HL-60 (cell line): ENCODE results near the gene NRIP1.

Experiments
- DNase-seq, 2 experiments: peaks; one replicate each; pipeline ENCODE4 v3.0.0-alpha.2; 2010 to 2020; ENCODE audit warnings: low read depth in 1 of 2, low spot score in 1 of 2
- H3K27ac ChIP-seq: fragments of 250-450 bp; sonication (Bioruptor Pico); replicated peaks from 2 replicates; pipeline ENCODE4 v1.5.1; 2020; ENCODE audit warnings: mild to moderate bottlenecking, moderate library complexity
- H3K27me3 ChIP-seq: fragments of 250-450 bp; sonication (Bioruptor Pico); 2 replicates; pipeline ENCODE4 v1.5.1; 2021; ENCODE audit warnings: mild to moderate bottlenecking, moderate library complexity; ENCODE audit not compliant: insufficient read depth, poor library complexity, severe bottlenecking
- H3K4me3 ChIP-seq: replicated peaks from 2 replicates; pipeline ENCODE4 v1.5.1; 2011; ENCODE audit warnings: mild to moderate bottlenecking, control low read depth, low read length; ENCODE audit not compliant: insufficient read depth
- GABPA ChIP-seq: IDR thresholded peaks from 2 replicates; pipeline ENCODE4 v1.6.1; 2012; ENCODE audit warnings: low read depth
- POLR2AphosphoS5 ChIP-seq: IDR thresholded peaks from 2 replicates; pipeline ENCODE4 v1.6.1; 2012; ENCODE audit warnings: low read depth
- SPI1 ChIP-seq: IDR thresholded peaks from 2 replicates; pipeline ENCODE4 v1.6.1; 2012; ENCODE audit warnings: low read depth, mild to moderate bottlenecking, borderline replicate concordance
- TF ChIP-seq, protein P1 (sequence below): IDR thresholded peaks from one replicate; pipeline ENCODE4 v1.5.1; 2011; ENCODE audit warnings: low read length, control low read depth, inconsistent platforms; ENCODE audit not compliant: insufficient read depth
- TF ChIP-seq, protein P2 (sequence below): IDR thresholded peaks from 2 replicates; pipeline ENCODE4 v1.6.1; 2012; ENCODE audit warnings: low read depth; ENCODE audit not compliant: insufficient replicate concordance

The NRIP1 gene

DNA sequence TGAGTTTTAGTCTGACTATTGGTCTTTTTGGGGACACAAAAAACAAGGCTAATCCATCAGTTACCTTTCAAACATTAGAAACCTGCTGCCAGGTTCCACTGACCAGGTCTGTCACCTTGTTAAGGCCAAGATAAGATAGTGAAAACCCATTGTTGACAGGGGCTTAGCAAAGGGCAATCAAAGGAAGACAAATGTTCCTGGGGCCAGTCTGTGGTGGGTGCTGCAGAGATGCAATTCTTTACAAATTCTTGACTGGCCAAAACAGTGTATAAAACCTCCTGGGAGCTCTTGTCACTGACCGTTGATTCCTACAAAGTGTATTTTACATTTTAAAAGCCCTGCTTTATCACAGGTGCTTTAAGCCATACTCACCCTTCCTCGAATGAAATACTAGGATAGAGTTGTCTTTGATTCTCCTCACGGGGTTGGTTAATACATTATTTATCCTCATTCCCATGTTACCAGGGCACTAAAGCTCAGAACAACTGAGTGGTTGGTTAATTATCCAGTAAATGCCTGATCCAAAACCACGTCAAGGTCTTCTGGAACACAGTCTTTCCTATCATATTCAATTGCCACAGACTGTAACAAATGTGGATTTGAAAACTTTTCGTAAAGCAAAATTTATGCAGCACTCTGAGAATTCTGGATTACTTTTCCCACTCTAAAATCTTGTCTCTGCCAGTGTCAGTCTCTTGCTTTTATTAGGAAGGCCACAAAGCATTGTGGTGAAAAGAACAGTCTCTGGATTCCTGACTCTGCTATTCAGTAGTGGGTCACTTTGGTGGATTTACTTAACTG lies 77.2 kb downstream of the NRIP1 start:
- DNase-seq: no peak
- TF ChIP-seq GABPA (no peak), POLR2AphosphoS5 (no peak), SPI1 (no peak)
- TF ChIP-seq, protein P1, sequence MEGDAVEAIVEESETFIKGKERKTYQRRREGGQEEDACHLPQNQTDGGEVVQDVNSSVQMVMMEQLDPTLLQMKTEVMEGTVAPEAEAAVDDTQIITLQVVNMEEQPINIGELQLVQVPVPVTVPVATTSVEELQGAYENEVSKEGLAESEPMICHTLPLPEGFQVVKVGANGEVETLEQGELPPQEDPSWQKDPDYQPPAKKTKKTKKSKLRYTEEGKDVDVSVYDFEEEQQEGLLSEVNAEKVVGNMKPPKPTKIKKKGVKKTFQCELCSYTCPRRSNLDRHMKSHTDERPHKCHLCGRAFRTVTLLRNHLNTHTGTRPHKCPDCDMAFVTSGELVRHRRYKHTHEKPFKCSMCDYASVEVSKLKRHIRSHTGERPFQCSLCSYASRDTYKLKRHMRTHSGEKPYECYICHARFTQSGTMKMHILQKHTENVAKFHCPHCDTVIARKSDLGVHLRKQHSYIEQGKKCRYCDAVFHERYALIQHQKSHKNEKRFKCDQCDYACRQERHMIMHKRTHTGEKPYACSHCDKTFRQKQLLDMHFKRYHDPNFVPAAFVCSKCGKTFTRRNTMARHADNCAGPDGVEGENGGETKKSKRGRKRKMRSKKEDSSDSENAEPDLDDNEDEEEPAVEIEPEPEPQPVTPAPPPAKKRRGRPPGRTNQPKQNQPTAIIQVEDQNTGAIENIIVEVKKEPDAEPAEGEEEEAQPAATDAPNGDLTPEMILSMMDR: no peak
- TF ChIP-seq, protein P2, sequence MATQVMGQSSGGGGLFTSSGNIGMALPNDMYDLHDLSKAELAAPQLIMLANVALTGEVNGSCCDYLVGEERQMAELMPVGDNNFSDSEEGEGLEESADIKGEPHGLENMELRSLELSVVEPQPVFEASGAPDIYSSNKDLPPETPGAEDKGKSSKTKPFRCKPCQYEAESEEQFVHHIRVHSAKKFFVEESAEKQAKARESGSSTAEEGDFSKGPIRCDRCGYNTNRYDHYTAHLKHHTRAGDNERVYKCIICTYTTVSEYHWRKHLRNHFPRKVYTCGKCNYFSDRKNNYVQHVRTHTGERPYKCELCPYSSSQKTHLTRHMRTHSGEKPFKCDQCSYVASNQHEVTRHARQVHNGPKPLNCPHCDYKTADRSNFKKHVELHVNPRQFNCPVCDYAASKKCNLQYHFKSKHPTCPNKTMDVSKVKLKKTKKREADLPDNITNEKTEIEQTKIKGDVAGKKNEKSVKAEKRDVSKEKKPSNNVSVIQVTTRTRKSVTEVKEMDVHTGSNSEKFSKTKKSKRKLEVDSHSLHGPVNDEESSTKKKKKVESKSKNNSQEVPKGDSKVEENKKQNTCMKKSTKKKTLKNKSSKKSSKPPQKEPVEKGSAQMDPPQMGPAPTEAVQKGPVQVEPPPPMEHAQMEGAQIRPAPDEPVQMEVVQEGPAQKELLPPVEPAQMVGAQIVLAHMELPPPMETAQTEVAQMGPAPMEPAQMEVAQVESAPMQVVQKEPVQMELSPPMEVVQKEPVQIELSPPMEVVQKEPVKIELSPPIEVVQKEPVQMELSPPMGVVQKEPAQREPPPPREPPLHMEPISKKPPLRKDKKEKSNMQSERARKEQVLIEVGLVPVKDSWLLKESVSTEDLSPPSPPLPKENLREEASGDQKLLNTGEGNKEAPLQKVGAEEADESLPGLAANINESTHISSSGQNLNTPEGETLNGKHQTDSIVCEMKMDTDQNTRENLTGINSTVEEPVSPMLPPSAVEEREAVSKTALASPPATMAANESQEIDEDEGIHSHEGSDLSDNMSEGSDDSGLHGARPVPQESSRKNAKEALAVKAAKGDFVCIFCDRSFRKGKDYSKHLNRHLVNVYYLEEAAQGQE: no peak
- Histone ChIP-seq H3K27ac (no peak overlapping the region), H3K4me3 (no peak overlapping the region), H3K27me3 (no peaks in the 10 kb centered on the region)

DNA sequence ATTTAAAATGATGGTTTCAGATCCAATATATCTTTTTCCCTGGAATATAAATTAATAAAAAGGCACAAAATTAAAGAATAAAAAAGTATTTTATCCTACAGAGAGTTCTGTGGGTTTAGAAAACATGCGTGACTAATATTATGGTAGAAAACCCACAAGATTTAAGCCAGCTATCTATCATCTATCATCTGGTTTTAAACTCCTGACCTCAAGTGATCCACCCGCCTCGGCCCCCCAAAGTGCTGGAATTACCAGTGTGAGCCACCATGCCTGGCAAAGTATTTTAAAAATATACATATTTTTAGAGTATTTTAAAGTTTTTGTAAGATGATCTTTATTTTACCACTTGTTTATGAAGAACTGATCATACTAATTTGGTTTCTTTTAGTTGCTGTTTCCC lies 79.5 kb downstream of the NRIP1 start:
- no peak for DNase-seq
- H3K27me3 ChIP-seq: no peaks in the 10 kb centered on the region
- H3K27ac ChIP-seq: no peak overlapping the region
- H3K4me3 ChIP-seq: no peak overlapping the region
- TF ChIP-seq, protein P2: no peak
- no peak for TF ChIP-seq SPI1
- TF ChIP-seq POLR2AphosphoS5: no peak
- TF ChIP-seq GABPA: no peak

DNA sequence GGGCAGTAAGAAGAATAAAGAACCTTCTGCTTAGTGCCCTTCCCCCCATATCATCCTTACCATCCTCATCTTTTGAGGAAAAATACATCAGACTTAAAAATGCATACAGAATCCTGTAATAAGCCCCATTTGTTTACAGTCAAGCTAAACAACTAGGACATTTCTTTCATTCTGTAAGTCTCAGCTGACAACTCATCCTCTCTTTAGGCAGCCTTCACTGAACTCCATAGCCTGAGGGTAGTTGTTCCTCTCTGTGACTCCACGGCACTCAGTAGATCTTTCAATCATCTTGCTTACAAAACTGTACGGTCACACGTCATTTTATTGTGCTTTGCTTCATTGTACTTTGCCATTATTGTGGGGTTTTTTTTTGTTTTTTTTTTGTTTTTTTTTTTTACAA lies 82.5 kb downstream of the NRIP1 start:
- no peak overlapping the region for H3K27ac ChIP-seq
- H3K4me3 ChIP-seq: no peak overlapping the region
- TF ChIP-seq GABPA: no peak
- TF ChIP-seq, protein P1: no peak
- no peak for TF ChIP-seq POLR2AphosphoS5
- TF ChIP-seq, protein P2: no peak
- TF ChIP-seq SPI1: no peak
- no peaks in the 10 kb centered on the region for H3K27me3 ChIP-seq
- DNase-seq: no peak
